ENCODE results near the gene GASK1A. TPM values are rescaled to one million over a fixed set of nuclear protein-coding genes. Genes with fewer than 3 reads are reported as not detected.
A peak's percentile ranks its signal among the peaks of the same experiment; 100 is the strongest.

The GASK1A gene
- total RNA-seq, 1 experiment from 2014 or later, result not detected

DNA sequence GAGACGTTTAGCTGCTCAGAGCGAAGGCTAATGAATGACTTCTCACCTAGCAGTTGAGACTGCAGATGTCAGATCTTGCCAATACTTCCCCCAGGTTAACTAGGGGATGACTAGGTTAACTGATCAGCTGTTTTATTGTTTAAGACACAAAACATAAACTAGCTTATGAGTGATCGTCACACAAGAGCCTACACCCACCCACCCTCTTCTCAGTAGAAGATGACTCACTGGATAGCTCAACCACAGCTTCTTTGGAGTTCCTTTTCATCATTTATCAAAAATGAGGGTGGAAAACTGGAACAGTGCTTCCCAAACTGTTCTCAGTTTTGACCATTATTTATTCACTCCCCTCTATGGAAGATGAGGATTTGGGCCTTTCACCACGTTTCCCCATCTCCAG, 25.2 kb downstream of the GASK1A start:
- in situ Hi-C loops (cut with HindIII; ENCODE audit: low pct_unique_long_range_greater_than_20kb, low sequenced_read_pairs), result no loop called here
- DNase-seq (ENCODE audit: low read depth, low spot score), result no peak

DNA sequence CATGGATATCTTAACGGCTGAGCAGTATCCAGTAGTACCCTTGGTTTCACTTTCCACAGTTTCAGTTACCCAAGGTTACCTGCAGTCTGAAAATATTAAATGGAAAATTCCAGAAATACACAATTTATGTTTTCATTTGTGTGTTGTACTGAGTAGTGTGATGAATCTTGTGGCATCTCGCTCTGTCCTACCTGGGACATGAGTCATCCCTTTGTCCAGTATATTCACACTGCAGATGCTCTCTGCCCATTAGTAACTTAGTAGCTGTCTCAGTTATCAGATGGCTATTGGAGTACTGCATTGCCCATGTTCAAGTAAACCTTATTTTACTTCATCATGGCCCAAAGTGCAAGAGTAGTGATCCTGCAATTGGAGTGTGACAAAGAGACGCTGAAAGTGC, 26.1 kb downstream of the GASK1A start:
- in situ Hi-C loops (cut with HindIII; ENCODE audit: low pct_unique_long_range_greater_than_20kb, low sequenced_read_pairs), result no loop called here
- no peak for DNase-seq (ENCODE audit: low read depth, low spot score)

DNA sequence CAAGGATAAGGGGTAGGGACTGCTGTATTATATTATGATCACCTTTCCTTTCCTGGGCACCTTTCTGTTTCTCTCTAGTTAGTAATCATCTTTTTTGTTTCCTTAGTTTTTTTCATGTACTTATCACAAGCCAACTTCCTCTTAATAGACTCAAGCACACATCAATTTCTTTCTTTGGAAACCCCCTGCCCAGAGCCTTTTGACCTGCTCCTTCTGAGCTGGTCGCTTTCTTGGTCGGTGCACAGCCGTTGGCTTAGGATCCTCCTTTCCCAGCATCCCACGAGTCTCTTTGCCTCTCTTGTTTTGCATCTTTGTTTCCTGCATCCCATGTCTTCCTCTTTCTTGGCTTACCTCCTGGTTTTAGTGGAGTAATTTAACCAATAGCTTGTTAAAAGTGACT, 26.9 kb downstream of the GASK1A start:
- no peak for DNase-seq (ENCODE audit: low read depth, low spot score)
- in situ Hi-C loops (cut with HindIII; ENCODE audit: low pct_unique_long_range_greater_than_20kb, low sequenced_read_pairs), result no loop called here

DNA sequence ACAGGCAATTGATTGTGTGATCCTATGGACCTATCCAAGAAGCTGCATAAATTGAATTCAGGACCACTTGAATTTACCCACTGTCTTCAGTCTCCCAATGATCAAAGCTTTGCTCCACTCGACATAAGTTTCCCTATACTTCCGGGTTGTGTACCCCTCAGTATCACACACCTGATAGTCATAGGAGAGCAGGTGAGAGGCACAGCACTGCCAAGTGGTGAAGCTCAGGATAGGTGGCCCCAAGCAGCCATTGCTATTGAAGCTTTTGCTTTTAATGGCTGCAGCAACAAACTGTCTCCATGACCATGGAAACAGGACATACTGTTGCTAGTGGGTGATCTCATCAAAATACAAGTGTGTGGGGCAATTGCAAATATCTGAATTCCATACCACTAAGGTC, 27.7 kb downstream of the GASK1A start:
- in situ Hi-C loops (cut with HindIII; ENCODE audit: low pct_unique_long_range_greater_than_20kb, low sequenced_read_pairs), result no loop called here
- DNase-seq (ENCODE audit: low read depth, low spot score), result no peak

DNA sequence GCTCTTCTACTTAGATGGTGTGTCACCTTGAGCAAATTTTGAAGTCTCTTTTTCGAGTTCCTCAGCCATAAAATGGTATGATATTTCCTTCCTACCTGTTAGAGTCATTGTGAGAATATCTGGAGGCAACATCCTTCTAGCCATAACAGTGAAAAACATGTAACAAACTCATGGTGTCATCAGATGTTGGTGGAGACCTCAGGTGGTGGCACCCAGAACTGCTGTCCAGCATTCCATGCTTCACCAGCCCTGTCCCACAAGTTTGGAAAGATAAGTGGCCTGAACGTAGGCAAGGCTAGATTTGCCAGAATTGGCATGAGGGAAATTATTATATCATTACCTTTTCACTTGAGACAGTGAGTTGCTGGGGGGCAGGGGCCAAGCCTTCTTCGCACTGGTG, 30.4 kb downstream of the GASK1A start:
- in situ Hi-C loops (cut with HindIII; ENCODE audit: low pct_unique_long_range_greater_than_20kb, low sequenced_read_pairs), result no loop called here
- peak; percentile 5 for DNase-seq (ENCODE audit: low read depth, low spot score)

DNA sequence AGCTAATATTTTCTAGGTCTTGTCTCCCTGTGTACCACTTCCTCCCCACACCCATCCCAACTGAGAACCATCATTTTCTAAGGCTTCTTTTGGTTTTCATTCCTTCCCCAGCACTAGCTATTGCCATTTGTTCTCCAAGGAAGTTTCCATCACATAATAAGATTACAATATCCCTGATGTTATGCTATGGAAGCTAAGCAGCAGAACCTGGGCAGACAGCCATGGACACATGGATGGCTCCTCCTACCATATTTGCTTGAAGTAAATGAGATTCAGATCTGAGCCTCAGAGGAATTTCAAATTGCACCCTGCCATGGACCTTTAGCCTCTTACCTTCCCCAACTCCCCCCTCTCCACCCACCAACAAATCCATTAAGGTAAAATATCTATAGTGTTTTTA, 31.5 kb downstream of the GASK1A start:
- no peak for DNase-seq (ENCODE audit: low read depth, low spot score)
- in situ Hi-C loops (cut with HindIII; ENCODE audit: low pct_unique_long_range_greater_than_20kb, low sequenced_read_pairs), result no loop called here

DNA sequence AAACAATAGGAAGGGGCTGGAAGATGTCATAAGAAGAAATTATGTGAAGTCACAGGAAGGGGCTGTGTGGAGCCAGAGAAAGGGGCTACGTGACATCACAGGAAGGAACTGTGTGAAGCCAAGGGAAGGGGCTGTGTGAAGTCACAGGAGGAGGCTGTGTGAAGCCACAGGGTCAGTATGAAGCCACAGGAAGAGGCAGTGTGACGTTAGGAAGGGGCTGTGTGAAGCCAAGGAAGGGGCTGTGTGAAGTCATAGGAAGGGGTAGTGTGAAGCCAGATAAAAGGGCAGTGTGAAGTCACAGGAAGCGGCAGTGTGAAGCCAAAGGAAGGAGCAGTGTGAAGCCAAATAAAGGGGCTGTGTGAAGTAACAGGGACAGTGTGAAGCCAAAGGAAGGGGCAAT, 32.5 kb downstream of the GASK1A start:
- in situ Hi-C loops (cut with HindIII; ENCODE audit: low pct_unique_long_range_greater_than_20kb, low sequenced_read_pairs), result no loop called here
- no peak for DNase-seq (ENCODE audit: low read depth, low spot score)

DNA sequence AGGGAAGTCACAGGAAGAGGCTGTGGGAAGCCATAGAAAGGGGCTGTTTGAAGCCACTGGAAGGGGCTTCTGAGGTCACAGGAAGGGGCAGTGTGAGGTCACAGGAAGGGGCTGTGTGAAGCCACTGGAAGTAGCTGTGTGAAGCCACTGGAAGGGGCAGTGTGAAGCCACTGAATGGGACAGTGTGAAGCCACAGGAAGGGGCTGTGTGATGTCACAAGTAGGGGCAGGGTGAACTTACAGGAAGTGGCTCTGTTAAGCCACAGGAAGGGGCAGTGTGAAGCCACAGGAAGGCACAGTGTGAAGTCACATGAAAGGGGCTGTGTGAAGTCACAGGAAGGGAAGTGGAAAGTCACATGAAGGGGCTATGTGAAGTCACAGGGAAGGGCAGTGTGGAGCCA, 33.1 kb downstream of the GASK1A start:
- DNase-seq (ENCODE audit: low read depth, low spot score), result no peak
- in situ Hi-C loops (cut with HindIII; ENCODE audit: low pct_unique_long_range_greater_than_20kb, low sequenced_read_pairs), result no loop called here

DNA sequence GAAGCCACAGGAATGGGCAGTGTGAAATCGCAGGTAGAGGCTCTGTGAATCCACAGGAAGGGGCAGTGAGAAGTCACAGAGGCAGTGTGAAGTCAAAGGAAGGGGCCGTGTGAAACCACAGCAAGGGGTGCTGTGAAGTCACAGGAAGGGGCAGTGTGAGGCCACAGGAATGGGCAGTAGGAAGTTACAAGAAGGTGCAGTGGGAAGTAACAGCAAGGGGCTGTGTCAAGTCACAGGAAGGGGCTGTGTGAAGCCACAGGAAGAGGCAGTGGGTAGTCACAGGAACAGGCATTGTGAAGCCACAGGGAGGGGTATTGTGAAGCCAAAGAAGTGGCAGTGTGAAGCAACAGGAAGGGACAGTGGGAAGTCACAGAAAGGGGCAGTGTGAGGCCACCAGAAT, 34.1 kb downstream of the GASK1A start:
- in situ Hi-C loops (cut with HindIII; ENCODE audit: low pct_unique_long_range_greater_than_20kb, low sequenced_read_pairs), result no loop called here
- no peak for DNase-seq (ENCODE audit: low read depth, low spot score)

DNA sequence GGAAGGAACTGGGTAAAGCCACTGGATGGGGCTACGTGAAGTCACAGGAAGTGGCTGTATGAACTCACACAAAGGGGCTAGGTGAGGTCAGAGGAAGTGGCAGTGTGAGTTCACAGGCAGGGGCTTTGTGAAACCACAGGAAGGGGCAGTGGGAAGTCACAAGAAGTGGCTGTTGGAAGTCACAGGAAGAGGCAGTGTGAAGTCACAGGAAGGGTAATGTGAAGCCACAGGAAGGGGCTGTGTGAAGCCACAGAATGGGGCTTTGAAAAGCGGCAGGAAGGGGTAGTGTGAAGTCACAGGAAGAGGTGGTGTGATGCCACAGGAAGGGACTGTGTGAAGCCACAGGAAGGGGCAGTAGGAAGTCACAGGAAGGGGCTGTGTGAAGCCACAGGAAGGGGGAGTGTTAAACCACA, 34.6 kb downstream of the GASK1A start:
- in situ Hi-C loops (cut with HindIII; ENCODE audit: low pct_unique_long_range_greater_than_20kb, low sequenced_read_pairs), result no loop called here
- no peak for DNase-seq (ENCODE audit: low read depth, low spot score)

DNA sequence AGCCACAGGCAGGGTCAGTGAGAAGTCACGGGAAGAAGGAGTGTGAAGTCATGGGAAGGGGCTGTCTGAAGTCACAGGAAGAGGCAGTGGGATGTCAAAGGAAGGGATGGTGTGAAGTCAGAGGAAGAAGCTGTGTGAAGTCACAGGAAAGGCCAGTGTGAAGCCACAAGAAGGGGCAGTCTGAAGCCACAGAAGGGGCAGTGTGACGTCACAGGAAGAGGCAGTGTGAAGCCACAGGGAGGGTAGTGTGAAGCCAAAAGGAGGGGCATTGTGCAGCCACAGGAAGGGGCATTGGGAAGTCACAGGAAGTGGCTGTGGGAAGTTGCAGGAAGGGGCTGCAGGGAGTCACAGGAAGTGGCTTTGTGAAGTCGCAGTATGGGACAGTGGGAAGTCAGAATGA, 35.1 kb downstream of the GASK1A start:
- in situ Hi-C loops (cut with HindIII; ENCODE audit: low pct_unique_long_range_greater_than_20kb, low sequenced_read_pairs), result no loop called here
- DNase-seq (ENCODE audit: low read depth, low spot score), result no peak

DNA sequence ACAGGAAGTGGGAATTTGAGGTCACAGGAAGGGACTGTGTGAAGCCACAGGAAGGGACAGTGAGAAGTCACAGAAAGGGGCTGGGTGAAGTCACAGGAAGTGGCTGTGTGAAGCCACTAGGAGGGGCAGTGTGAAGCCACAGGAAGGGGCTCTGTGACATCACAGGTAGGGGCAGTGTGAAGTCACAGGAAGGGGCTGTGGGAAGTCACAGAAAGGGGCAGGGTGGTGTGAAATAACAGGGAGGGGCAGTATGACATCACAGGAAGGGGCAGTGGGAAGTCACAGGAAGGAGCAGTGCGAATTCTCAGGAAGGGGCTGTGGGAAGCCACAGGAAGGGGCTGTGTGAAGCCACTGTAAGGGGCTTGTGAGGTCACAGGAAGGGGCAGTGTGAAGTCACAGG, 35.8 kb downstream of the GASK1A start:
- no peak for DNase-seq (ENCODE audit: low read depth, low spot score)
- in situ Hi-C loops (cut with HindIII; ENCODE audit: low pct_unique_long_range_greater_than_20kb, low sequenced_read_pairs), result no loop called here

DNA sequence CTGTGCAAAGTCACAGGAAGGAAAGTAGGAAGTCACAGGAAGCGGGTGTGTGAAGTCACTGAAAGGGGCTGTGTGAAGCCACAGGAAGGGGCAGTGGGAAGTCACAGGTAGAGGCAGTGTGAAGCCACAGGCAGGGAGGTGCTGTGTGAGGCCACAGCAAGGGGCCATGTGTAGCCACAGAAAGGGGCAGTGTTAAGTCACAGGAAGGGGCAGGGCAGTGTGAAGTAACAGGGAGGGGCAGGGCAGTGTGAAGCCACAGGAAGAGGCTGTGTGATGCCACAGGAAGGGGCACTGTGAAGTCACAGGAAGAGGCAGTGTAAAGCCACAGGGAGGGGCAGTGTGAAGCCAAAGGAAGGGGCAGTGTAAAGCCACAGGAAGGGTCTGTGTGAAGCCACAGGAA, 36.5 kb downstream of the GASK1A start:
- no peak for DNase-seq (ENCODE audit: low read depth, low spot score)
- in situ Hi-C loops (cut with HindIII; ENCODE audit: low pct_unique_long_range_greater_than_20kb, low sequenced_read_pairs), result no loop called here

DNA sequence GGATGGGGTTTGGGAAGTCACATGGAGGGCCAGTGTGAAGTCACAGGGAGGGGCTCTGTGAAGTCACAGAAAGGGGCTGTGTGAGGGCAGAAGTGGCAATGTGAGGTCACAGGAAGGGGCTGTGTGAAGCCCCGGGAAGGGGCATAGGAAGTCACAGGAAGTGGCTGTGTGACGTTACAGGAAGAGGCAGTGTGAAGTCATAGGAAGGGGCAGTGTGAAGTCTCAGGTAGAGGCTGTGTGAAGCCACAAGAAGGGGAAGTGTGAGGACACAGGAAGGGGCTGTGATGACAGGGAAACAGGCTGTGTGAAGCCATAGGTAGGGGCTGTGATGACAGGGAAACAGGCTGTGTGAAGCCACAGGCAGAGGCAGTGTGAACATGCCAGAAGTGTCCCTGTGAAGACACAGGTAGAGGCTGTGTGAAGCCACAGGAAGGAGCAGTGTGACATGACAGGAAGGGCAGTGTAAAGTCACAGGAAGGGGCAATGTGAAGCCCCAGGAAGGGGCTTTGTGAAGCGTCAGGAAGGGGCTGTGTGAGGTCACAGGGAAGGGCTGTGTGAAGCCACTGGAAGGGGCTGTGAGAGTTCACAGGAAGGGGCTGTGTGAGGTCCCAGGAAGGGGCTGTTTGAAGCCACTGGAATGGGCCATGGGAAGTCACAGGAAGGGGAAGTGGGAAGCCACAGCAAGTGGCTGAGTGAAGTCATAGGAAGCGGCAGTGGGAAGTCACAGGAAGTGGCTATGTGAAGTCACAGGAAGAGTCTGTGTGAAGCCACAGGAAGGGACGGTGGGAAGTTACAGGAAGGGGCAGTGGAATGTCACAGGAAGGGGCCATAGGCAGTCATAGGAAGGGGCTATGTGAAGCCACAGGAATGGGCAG, 37.1 kb downstream of the GASK1A start:
- no peak for DNase-seq (ENCODE audit: low read depth, low spot score)
- in situ Hi-C loops (cut with HindIII; ENCODE audit: low pct_unique_long_range_greater_than_20kb, low sequenced_read_pairs), result no loop called here

DNA sequence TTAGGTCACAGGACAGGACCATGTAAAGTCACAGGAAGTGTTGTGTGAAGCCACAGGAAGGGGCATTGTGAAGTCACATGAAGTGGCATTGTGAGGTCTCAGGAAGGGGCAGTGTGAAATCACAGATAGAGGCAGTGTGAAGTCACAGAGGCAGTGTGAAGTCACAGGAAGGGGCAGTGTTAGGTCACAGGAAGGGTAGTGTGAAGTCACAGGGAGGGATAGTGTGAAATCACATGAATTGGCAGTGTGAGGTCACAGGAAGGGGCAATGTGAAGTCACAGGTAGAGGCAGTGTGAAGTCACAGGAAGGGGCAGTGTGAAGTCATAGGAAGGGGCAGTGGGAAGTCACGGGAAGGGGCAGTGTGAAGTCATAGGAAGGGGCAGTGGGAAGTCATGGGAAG, 37.9 kb downstream of the GASK1A start:
- DNase-seq (ENCODE audit: low read depth, low spot score), result no peak
- in situ Hi-C loops (cut with HindIII; ENCODE audit: low pct_unique_long_range_greater_than_20kb, low sequenced_read_pairs), result no loop called here

DNA sequence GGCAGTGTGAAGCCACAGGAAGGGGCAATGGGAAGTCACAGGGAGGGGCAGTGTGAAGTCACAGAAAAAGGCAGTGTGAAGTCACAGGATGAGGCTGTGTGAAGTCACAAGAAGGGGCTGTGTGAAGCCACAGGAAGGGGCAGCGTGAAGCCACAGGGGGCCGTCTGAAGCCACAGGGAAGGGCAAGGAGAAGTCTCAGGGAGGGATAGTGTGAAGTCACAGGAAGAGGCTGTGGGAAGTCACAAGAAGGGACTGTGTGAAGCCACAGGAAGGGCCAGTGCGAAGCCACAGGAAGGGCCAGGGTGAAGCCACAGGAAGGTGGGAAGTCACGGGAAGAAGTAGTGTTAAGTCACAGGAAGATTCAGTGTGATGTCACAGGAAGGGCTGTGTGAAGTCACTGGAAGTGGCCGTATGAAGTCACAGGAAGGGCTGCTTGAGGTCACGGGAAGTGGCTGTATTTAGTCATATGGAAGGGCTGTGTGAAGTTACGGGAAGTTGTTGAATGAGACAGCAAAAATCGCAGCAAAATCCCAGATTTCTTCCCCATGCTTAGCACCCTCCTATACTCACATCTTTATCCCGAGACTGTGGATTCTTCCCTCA, 38.6 kb downstream of the GASK1A start:
- in situ Hi-C loops (cut with HindIII; ENCODE audit: low pct_unique_long_range_greater_than_20kb, low sequenced_read_pairs), result no loop called here
- no peak for DNase-seq (ENCODE audit: low read depth, low spot score)

DNA sequence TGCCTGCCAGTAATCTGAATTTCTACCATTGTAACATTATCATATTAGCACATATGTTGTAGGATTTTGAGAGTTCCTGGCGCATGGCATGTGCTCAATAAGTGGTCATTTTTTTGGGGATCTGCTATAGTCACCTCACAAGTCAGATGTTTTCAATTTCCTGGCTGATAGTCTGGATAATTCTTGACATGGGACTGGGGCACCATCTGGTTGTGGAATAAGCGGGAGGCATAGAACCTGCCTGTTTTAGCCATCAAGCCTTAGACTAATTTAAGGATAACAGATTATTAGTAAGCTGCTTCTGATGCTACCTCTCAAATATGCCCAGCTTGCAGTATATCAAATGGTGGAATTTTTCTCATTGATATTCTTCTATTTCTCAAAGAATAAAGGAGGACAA, 39.1 kb downstream of the GASK1A start:
- DNase-seq (ENCODE audit: low read depth, low spot score), result no peak
- in situ Hi-C loops (cut with HindIII; ENCODE audit: low pct_unique_long_range_greater_than_20kb, low sequenced_read_pairs), result no loop called here

DNA sequence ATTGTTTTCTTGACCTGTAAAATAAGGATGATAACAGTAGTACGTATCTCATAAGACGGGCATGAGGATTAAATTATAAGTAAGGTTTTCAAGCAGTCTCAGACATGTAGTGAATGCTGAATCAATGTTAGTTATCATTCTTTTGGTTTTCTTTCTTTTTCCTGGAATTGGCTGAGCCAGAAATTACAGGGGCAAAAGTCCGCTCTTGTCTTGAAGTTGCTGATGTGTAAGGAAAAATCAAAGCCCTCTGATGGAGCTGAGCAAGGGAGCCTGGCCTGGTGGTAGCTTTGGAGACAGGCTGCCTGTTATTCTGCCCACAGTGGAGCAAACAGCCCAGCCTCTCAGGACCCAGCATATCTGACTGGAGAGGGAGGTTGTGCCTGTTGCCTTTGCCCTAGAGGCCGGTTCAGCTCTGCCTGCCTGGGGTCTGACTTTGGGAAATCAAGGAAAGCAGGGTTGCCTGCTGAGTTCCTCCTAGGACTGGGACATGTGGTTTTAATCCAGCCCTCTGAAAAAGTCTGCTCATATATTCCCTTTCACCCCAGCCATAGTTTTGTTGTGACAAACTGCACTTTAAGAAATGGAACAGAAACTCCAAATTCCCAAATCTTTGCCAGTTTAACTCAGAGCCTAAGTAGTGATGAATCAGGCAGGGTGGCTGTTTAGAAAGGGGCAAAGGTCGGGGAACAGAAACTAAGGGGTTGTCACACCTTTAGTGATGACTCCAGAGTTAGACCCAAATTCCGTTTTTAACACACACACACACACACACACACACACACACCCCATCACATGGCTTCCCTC, 40.1 kb downstream of the GASK1A start:
- no peak for DNase-seq (ENCODE audit: low read depth, low spot score)
- in situ Hi-C loops (cut with HindIII; ENCODE audit: low pct_unique_long_range_greater_than_20kb, low sequenced_read_pairs), result no loop called here

DNA sequence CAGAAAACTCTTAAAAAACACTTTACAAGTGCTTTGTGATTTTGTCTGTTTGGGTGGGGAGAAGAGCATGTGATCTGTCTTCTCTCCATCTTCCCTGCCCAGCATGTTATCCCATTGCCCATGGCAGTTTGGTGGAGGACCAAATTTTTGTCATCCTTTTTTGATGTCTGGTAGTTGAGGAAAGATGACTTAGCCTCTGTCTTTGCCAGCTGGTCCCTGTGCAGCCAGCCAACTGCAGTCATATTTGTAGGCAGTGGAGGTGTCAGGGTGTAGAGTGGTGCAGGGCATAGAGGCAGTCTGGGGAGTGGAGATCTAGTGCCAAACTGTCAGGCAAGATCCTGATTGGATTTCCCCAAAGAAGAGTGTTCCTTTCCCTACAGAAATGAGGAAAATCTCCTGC, 40.7 kb downstream of the GASK1A start:
- no peak for DNase-seq (ENCODE audit: low read depth, low spot score)
- in situ Hi-C loops (cut with HindIII; ENCODE audit: low pct_unique_long_range_greater_than_20kb, low sequenced_read_pairs), result no loop called here
